Endothelial cell (in vitro differentiated cells): ENCODE measurements around the gene VPS33A. TPM values are rescaled to one million over a fixed set of nuclear protein-coding genes. Genes with fewer than 3 reads are reported as not detected.
A peak's percentile ranks its signal among the peaks of the same experiment; 100 is the strongest.
"Not testable (repeated sequence)": the region's sequence is repeated elsewhere in the genome, so short reads cannot be mapped to it uniquely, and the experiment has no call there.

Experiments used
- DNase-seq: peaks from one replicate; pipeline ENCODE4 v3.0.0; 2021; ENCODE audit warnings: low spot score
- H3K27ac Mint-ChIP-seq: one replicate; pipeline ENCODE4 v1.8.0; 2021; ENCODE audit warnings: mixed read lengths, inconsistent platforms; ENCODE audit not compliant: unreplicated experiment
- H3K27me3 Mint-ChIP-seq: one replicate; pipeline ENCODE4 v1.8.0; 2021; ENCODE audit warnings: mild to moderate bottlenecking, moderate library complexity, mixed read lengths, inconsistent platforms; ENCODE audit not compliant: unreplicated experiment
- H3K36me3 Mint-ChIP-seq: one replicate; pipeline ENCODE4 v1.8.0; 2021; ENCODE audit warnings: mild to moderate bottlenecking, low read depth, mixed read lengths, inconsistent platforms; ENCODE audit not compliant: unreplicated experiment
- H3K4me1 Mint-ChIP-seq: one replicate; pipeline ENCODE4 v1.8.0; 2021; ENCODE audit warnings: mild to moderate bottlenecking, mixed read lengths, inconsistent platforms; ENCODE audit not compliant: unreplicated experiment
- H3K4me3 Mint-ChIP-seq: one replicate; pipeline ENCODE4 v1.8.0; 2021; ENCODE audit warnings: mild to moderate bottlenecking, mixed read lengths, inconsistent platforms; ENCODE audit not compliant: unreplicated experiment
- H3K9me3 Mint-ChIP-seq: one replicate; pipeline ENCODE4 v1.8.0; 2021; ENCODE audit warnings: mixed read lengths, inconsistent platforms; ENCODE audit not compliant: unreplicated experiment
- total RNA-seq: library from RNA; stranded (reverse); fragmentation: NEBNext Ultra II Directional; extraction: Animal tissue kit (Norgen Biotek cat#: 25700); gene quantifications from one replicate; pipeline ENCODE4 v1.2.1, GENCODE V29; 2021; ENCODE audit not compliant: unreplicated experiment
- TF ChIP-seq, protein P1 (sequence below): fragments of 200-600 bp; sonication (generic); IDR thresholded peaks from one replicate; pipeline ENCODE4 v1.5.0; 2021; ENCODE audit warnings: antibody characterized with exemption; ENCODE audit not compliant: unreplicated experiment

Gene VPS33A
- total RNA-seq, 1 donor from 2014 or later, result 32.1 TPM

DNA sequence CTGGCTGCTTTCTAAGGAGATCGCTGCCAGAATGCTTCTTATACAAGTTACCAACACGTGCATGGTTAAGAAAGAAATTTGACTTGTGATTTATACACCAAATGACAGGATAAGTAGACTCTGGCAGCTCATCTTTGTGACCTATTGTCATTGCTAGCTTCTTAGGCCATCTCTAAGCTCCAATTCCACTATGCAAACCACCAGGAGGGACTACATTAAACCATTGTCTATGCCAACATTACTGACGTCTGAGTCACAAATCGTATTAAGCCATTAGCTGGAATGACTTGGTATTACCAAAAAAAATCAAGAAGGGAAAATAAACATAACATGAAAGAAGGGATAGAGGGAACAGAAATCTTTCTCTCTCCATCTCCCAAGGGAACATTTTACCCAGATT lies 15.8 kb upstream of the VPS33A start:
- DNase-seq, result no peak
- TF ChIP-seq, protein P1, sequence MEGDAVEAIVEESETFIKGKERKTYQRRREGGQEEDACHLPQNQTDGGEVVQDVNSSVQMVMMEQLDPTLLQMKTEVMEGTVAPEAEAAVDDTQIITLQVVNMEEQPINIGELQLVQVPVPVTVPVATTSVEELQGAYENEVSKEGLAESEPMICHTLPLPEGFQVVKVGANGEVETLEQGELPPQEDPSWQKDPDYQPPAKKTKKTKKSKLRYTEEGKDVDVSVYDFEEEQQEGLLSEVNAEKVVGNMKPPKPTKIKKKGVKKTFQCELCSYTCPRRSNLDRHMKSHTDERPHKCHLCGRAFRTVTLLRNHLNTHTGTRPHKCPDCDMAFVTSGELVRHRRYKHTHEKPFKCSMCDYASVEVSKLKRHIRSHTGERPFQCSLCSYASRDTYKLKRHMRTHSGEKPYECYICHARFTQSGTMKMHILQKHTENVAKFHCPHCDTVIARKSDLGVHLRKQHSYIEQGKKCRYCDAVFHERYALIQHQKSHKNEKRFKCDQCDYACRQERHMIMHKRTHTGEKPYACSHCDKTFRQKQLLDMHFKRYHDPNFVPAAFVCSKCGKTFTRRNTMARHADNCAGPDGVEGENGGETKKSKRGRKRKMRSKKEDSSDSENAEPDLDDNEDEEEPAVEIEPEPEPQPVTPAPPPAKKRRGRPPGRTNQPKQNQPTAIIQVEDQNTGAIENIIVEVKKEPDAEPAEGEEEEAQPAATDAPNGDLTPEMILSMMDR, result no peak
- no peak overlapping the region for H3K27ac Mint-ChIP-seq
- H3K27me3 Mint-ChIP-seq, result peaks cover 1% of the 10 kb centered on the region
- H3K9me3 Mint-ChIP-seq, result no peaks in the 10 kb centered on the region
- no peak overlapping the region for H3K4me3 Mint-ChIP-seq
- peaks cover 18% of the 10 kb centered on the region for H3K36me3 Mint-ChIP-seq
- no peaks in the 10 kb centered on the region for H3K4me1 Mint-ChIP-seq

DNA sequence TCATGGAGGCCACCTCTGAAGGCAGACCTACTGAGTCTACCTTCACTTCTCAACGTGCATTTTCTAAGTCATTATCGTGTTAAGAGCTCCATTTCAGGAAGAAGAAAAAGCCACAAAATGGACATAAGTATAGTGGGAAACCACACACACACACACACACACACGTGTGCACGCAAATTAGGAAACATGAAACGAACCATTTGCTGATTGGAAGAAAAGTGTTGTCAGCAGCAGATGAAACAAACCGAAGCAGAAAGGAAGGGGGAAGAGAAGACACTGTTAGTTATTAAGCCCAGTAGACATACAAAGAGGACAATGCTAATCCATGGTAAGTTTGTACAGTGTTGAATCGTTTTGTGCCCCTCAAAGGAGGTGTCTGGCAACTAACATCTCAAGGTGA lies 9.9 kb upstream of the VPS33A start:
- DNase-seq, result no peak
- no peak overlapping the region for H3K27ac Mint-ChIP-seq
- no peak overlapping the region for H3K4me3 Mint-ChIP-seq
- TF ChIP-seq, protein P1, result no peak
- H3K4me1 Mint-ChIP-seq, result no peaks in the 10 kb centered on the region
- H3K36me3 Mint-ChIP-seq, result peaks cover 28% of the 10 kb centered on the region
- peaks cover 4% of the 10 kb centered on the region for H3K27me3 Mint-ChIP-seq
- H3K9me3 Mint-ChIP-seq, result no peaks in the 10 kb centered on the region

DNA sequence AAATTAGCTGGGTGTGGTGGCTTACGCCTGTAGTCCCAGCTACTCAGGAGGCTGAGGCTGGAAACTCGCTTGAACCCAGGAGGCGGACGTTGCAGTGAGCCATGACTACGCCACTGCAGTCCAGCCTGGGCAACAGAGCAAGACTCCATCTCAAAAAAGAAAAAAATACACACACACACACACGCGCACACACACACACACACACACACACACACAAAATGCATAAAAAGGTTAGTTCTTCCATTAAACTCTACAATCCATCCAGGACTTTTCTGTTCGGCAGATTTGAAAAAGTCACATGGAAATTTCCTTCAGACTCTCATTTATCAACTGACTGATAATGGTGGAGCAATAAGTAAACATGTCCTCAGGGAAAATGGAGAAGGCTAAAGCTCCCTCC lies 9.2 kb upstream of the VPS33A start:
- no peak overlapping the region for H3K4me3 Mint-ChIP-seq
- peaks cover 4% of the 10 kb centered on the region for H3K27me3 Mint-ChIP-seq
- H3K36me3 Mint-ChIP-seq, result peaks cover 25% of the 10 kb centered on the region
- TF ChIP-seq, protein P1, result no peak
- H3K27ac Mint-ChIP-seq, result no peak overlapping the region
- DNase-seq, result no peak
- H3K9me3 Mint-ChIP-seq, result no peaks in the 10 kb centered on the region
- H3K4me1 Mint-ChIP-seq, result no peaks in the 10 kb centered on the region

DNA sequence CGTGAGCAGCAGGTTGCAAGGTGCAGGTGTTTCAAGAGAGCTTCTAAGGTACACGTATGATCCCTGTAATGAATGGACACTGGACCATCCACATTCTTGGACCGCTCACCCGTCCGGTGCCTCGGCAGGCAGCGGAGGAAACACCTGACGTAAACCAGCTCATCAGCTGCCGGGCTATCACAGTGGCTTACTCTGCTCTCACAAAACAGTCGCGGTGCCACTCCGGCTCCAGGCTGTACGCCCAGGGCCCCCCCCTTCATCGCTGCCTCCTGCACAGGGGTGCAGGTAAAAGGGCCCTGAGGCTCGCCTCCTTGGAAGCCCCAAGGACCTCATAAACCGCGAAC lies 436 bp downstream of the VPS33A start:
- TF ChIP-seq, protein P1, result no peak
- Mint-ChIP-seq H3K9me3 (peaks cover 5% of the 10 kb centered on the region), H3K4me1 (peaks cover 11% of the 10 kb centered on the region), H3K36me3 (peaks cover 16% of the 10 kb centered on the region), H3K4me3 (peak overlapping the region; percentile 99), H3K27me3 (peaks cover 16% of the 10 kb centered on the region), H3K27ac (peak overlapping the region; percentile 100)
- peak; percentile 25 for DNase-seq

DNA sequence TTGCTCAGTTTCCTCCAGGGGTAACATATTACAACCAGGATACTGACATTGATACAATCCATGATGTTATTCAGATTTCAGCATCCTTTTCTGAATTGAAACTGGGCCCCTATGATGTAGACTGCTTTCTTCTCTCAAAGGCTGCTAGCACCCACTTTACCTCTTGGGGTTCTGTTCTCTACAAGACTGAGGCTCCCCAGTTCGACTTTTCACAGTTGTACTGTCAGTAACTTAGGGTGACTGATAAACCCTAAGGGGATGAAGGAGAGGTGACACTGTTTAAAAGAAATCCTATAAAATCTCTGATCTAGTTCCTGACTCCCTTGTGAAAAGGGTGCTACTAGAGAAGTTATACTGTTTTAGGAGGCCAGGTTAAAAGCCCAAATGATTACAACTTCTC lies 818 bp downstream of the VPS33A start:
- Mint-ChIP-seq H3K36me3 (peaks cover 18% of the 10 kb centered on the region), H3K27ac (peak overlapping the region; percentile 100), H3K9me3 (peaks cover 5% of the 10 kb centered on the region), H3K4me1 (peaks cover 11% of the 10 kb centered on the region), H3K4me3 (peak overlapping the region; percentile 99), H3K27me3 (peaks cover 16% of the 10 kb centered on the region)
- TF ChIP-seq, protein P1, result no peak
- no peak for DNase-seq

DNA sequence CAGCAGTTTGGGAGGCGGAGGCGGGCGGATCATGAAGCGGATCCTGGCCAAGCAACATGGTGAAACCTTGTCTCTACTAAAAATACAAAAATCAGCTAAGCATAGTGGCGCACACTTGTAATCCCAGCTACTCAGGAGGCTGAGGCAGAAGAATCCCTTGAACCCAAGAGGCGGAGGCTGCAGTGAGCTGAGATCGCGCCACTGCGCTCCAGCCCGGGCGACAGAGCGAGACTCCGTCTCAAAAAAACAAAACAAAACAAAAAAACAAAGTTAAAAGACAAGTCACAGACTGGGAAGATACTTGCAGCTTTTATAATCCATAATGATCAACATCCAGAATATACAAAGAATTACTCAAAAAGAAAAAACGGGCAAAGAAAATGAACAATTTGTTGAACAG lies 5.6 kb downstream of the VPS33A start:
- H3K4me1 Mint-ChIP-seq, H3K4me3 Mint-ChIP-seq, H3K9me3 Mint-ChIP-seq, H3K27ac Mint-ChIP-seq, DNase-seq, H3K27me3 Mint-ChIP-seq: not testable (repeated sequence)
- peaks cover 23% of the 10 kb centered on the region for H3K36me3 Mint-ChIP-seq

DNA sequence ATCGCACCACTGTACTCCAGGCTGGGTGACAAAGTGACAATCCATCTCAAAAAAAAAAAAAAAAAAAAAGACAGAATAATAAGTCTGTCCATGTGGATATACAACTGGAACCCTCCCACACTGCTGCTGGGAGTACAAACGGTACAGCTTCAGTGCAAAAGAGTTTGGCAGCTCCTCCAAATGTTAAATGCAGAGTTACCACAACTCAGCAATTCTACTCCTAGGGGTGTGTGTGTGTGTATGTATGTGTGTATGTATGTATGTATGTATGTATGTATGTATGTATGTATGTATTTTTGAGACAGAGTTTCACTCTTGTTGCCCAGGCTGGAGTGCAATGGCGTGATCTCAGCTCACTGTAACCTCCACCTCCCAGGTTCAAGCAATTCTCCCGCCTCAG lies 7.4 kb downstream of the VPS33A start:
- H3K9me3 Mint-ChIP-seq, DNase-seq, H3K27me3 Mint-ChIP-seq, H3K27ac Mint-ChIP-seq, H3K4me3 Mint-ChIP-seq, H3K4me1 Mint-ChIP-seq: not testable (repeated sequence)
- H3K36me3 Mint-ChIP-seq, result peaks cover 23% of the 10 kb centered on the region

DNA sequence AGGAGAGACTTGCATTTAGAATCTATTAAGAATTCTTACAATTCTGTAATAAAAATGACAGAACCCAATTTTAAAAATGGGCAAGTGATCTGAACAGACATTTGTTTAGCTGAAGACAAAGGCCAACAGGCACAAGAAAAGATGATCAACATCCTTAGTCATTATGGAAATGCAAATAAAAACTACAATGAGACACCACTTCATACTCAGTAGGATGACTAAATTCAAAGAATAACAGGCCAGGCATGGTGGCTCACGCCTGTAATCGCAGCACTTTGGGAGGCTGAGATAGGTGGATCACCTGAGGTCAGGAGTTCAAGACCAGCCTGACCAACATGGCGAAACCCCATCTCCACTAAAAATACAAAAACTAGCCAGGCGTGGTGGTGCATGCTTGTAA lies 7.8 kb downstream of the VPS33A start:
- not testable (repeated sequence) for DNase-seq, H3K4me1 Mint-ChIP-seq, H3K9me3 Mint-ChIP-seq, H3K27ac Mint-ChIP-seq, H3K27me3 Mint-ChIP-seq
- H3K36me3 Mint-ChIP-seq, result peaks cover 21% of the 10 kb centered on the region
- H3K4me3 Mint-ChIP-seq, result peak overlapping the region; percentile 0
